Measurements from ENCODE around the gene COL4A1.

DNA sequence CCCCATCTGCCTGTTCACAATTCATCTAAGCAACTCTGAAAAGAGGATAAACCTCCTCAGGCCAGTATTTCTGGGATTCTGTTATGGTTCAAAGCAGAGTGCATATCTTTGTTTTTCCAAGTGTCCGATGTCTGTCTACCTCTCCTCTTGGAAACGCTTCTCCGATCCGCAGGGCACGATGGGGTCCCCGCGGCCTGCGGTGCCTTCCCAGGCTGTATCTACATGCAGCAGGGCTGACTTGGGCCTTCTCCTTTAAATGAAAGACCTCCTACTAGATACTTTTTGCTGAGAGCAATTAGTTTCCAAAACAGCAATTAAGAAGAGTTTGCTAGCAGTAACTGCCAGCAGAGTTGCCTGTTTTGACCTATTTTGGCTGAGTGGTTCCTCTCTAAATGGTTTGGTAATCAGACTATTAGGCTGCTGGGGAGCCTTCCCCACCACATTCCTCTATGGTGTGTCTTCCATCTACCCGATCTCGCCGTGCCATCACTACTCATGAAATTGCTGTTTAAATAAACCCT is 23.6 kb upstream of the COL4A1 start:
- TF ChIP-seq, protein P1, sequence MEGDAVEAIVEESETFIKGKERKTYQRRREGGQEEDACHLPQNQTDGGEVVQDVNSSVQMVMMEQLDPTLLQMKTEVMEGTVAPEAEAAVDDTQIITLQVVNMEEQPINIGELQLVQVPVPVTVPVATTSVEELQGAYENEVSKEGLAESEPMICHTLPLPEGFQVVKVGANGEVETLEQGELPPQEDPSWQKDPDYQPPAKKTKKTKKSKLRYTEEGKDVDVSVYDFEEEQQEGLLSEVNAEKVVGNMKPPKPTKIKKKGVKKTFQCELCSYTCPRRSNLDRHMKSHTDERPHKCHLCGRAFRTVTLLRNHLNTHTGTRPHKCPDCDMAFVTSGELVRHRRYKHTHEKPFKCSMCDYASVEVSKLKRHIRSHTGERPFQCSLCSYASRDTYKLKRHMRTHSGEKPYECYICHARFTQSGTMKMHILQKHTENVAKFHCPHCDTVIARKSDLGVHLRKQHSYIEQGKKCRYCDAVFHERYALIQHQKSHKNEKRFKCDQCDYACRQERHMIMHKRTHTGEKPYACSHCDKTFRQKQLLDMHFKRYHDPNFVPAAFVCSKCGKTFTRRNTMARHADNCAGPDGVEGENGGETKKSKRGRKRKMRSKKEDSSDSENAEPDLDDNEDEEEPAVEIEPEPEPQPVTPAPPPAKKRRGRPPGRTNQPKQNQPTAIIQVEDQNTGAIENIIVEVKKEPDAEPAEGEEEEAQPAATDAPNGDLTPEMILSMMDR (IDR thresholded peaks at IDR 0.05) = no peak
- no peak for TF ChIP-seq POLR2A (IDR thresholded peaks at IDR 0.05)
